Hepatocyte (in vitro differentiated cells): ENCODE data around the gene ZBTB20.

Source experiments
- CTCF ChIP-seq: fragments of 200-600 bp; sonication (generic); IDR thresholded peaks from 2 replicates; pipeline ENCODE4 v1.5.1; 2016; ENCODE audit warnings: antibody characterized with exemption, mild to moderate bottlenecking; ENCODE audit not compliant: poor library complexity
- EZH2 ChIP-seq: fragments of 200-600 bp; sonication (generic); IDR thresholded peaks from 2 replicates; pipeline ENCODE4 v1.6.1; 2016; ENCODE audit warnings: antibody characterized with exemption, mild to moderate bottlenecking, borderline replicate concordance
- EZH2phosphoT487 ChIP-seq: fragments of 200-600 bp; sonication (generic); IDR thresholded peaks from one replicate; pipeline ENCODE4 v1.6.1; 2018; ENCODE audit warnings: antibody characterized with exemption, mild to moderate bottlenecking, low read depth, moderate library complexity; ENCODE audit not compliant: unreplicated experiment, severe bottlenecking

GRCh38 chr3:114716916-114717315, 430.2 kb downstream of the ZBTB20 start:
- TF ChIP-seq CTCF: no peak
- no peak for TF ChIP-seq EZH2
- no peak for TF ChIP-seq EZH2phosphoT487
